Mucosa of stomach (tissue), 1 donor: ENCODE measurements around the gene ADAM12.

ENCODE experiments used
- H3K27me3 ChIP-seq: one replicate; pipeline ENCODE4 v1.7.0; 2013; ENCODE audit warnings: mild to moderate bottlenecking, low read length; ENCODE audit not compliant: control insufficient read depth, insufficient read depth
- H3K36me3 ChIP-seq: one replicate; pipeline ENCODE4 v1.7.0; 2013; ENCODE audit warnings: low read length; ENCODE audit not compliant: control insufficient read depth, insufficient read depth
- H3K4me1 ChIP-seq: one replicate; pipeline ENCODE4 v1.7.0; 2013; ENCODE audit warnings: mild to moderate bottlenecking, low read length; ENCODE audit not compliant: control insufficient read depth, insufficient read depth
- H3K4me3 ChIP-seq: one replicate; pipeline ENCODE4 v1.7.0; 2013; ENCODE audit warnings: low read length
- H3K9ac ChIP-seq: one replicate; pipeline ENCODE4 v1.7.0; 2013; ENCODE audit warnings: mild to moderate bottlenecking, low read length, moderate library complexity
- H3K9me3 ChIP-seq: one replicate; pipeline ENCODE4 v1.7.0; 2013; ENCODE audit warnings: mild to moderate bottlenecking, low read length, moderate library complexity; ENCODE audit not compliant: control insufficient read depth
- donor health status: Pancreatic carcinoma.

Gene ADAM12

GRCh38 chr10:126042906-126043305 is 345.4 kb downstream of the ADAM12 start:
- H3K27me3 ChIP-seq = no peaks in the 10 kb centered on the region
- H3K9me3 ChIP-seq = no peaks in the 10 kb centered on the region
- H3K36me3 ChIP-seq = no peaks in the 10 kb centered on the region
- no peak overlapping the region for H3K4me3 ChIP-seq
- no peak overlapping the region for H3K9ac ChIP-seq
- H3K4me1 ChIP-seq = peaks cover 12% of the 10 kb centered on the region

- H3K9me3 ChIP-seq = no peaks in the 10 kb centered on the region
- H3K9ac ChIP-seq = no peak overlapping the region
- H3K4me1 ChIP-seq = peaks cover 12% of the 10 kb centered on the region
- H3K4me3 ChIP-seq = no peak overlapping the region
- H3K27me3 ChIP-seq = no peaks in the 10 kb centered on the region
- no peaks in the 10 kb centered on the region for H3K36me3 ChIP-seq
Observed at GRCh38 chr10:126042354-126042753, 345.9 kb downstream of the ADAM12 start.

GRCh38 chr10:126041804-126042231 is 346.5 kb downstream of the ADAM12 start:
- no peaks in the 10 kb centered on the region for H3K9me3 ChIP-seq
- no peaks in the 10 kb centered on the region for H3K36me3 ChIP-seq
- H3K27me3 ChIP-seq = no peaks in the 10 kb centered on the region
- H3K4me1 ChIP-seq = peaks cover 12% of the 10 kb centered on the region
- no peak overlapping the region for H3K4me3 ChIP-seq
- no peak overlapping the region for H3K9ac ChIP-seq

- Histone ChIP-seq H3K9ac (no peak overlapping the region), H3K9me3 (no peaks in the 10 kb centered on the region), H3K4me1 (peaks cover 12% of the 10 kb centered on the region), H3K27me3 (no peaks in the 10 kb centered on the region), H3K36me3 (no peaks in the 10 kb centered on the region), H3K4me3 (no peak overlapping the region)
Observed at GRCh38 chr10:126041117-126041516, 347.2 kb downstream of the ADAM12 start.

- H3K4me1 ChIP-seq = peaks cover 11% of the 10 kb centered on the region
- no peak overlapping the region for H3K9ac ChIP-seq
- no peaks in the 10 kb centered on the region for H3K27me3 ChIP-seq
- H3K9me3 ChIP-seq = no peaks in the 10 kb centered on the region
- H3K4me3 ChIP-seq = no peak overlapping the region
- H3K36me3 ChIP-seq = no peaks in the 10 kb centered on the region
Observed at GRCh38 chr10:126037946-126038345, 350.3 kb downstream of the ADAM12 start.

- Histone ChIP-seq H3K36me3 (no peaks in the 10 kb centered on the region), H3K9me3 (no peaks in the 10 kb centered on the region), H3K4me1 (no peaks in the 10 kb centered on the region), H3K4me3 (no peak overlapping the region), H3K9ac (no peak overlapping the region), H3K27me3 (no peaks in the 10 kb centered on the region)
Observed at GRCh38 chr10:126036515-126036914, 351.8 kb downstream of the ADAM12 start.

GRCh38 chr10:126034586-126034985 is 353.7 kb downstream of the ADAM12 start:
- Histone ChIP-seq H3K36me3 (no peaks in the 10 kb centered on the region), H3K4me1 (no peaks in the 10 kb centered on the region), H3K4me3 (no peak overlapping the region)

GRCh38 chr10:126029999-126030398 is 358.3 kb downstream of the ADAM12 start:
- H3K36me3 ChIP-seq = no peaks in the 10 kb centered on the region
- no peaks in the 10 kb centered on the region for H3K27me3 ChIP-seq
- no peaks in the 10 kb centered on the region for H3K9me3 ChIP-seq
- H3K4me1 ChIP-seq = no peaks in the 10 kb centered on the region
- no peak overlapping the region for H3K4me3 ChIP-seq
- H3K9ac ChIP-seq = no peak overlapping the region

More at GRCh38 chr10:126034586-126034985, 353.7 kb downstream of the ADAM12 start:
- Histone ChIP-seq H3K27me3 (no peaks in the 10 kb centered on the region), H3K9me3 (no peaks in the 10 kb centered on the region), H3K9ac (no peak overlapping the region)

GRCh38 chr10:126027692-126028091 is 360.6 kb downstream of the ADAM12 start:
- no peaks in the 10 kb centered on the region for H3K4me1 ChIP-seq
- H3K9me3 ChIP-seq = no peaks in the 10 kb centered on the region
- no peak overlapping the region for H3K4me3 ChIP-seq
- no peak overlapping the region for H3K9ac ChIP-seq
- no peaks in the 10 kb centered on the region for H3K36me3 ChIP-seq
- H3K27me3 ChIP-seq = no peaks in the 10 kb centered on the region

GRCh38 chr10:126022841-126023240 is 365.4 kb downstream of the ADAM12 start:
- Histone ChIP-seq H3K9me3 (no peaks in the 10 kb centered on the region), H3K9ac (no peak overlapping the region), H3K36me3 (no peaks in the 10 kb centered on the region), H3K4me3 (no peak overlapping the region), H3K4me1 (no peaks in the 10 kb centered on the region), H3K27me3 (no peaks in the 10 kb centered on the region)

GRCh38 chr10:126021833-126022500 is 366.3 kb downstream of the ADAM12 start:
- no peak overlapping the region for H3K4me3 ChIP-seq
- no peaks in the 10 kb centered on the region for H3K36me3 ChIP-seq
- no peak overlapping the region for H3K9ac ChIP-seq
- no peaks in the 10 kb centered on the region for H3K9me3 ChIP-seq
- no peaks in the 10 kb centered on the region for H3K4me1 ChIP-seq
- no peaks in the 10 kb centered on the region for H3K27me3 ChIP-seq

- Histone ChIP-seq H3K27me3 (no peaks in the 10 kb centered on the region), H3K4me3 (no peak overlapping the region), H3K4me1 (no peaks in the 10 kb centered on the region), H3K9me3 (no peaks in the 10 kb centered on the region), H3K9ac (no peak overlapping the region), H3K36me3 (no peaks in the 10 kb centered on the region)
Observed at GRCh38 chr10:126017961-126018560, 370.2 kb downstream of the ADAM12 start.
